GM21528 (cell line): Measurements from ENCODE around the gene PDE9A.

Source experiments
- ATAC-seq: cut with Tn5 transposase; IDR thresholded peaks from one replicate; pipeline ENCODE4 v1.9.1; 2021; ENCODE audit warnings: mild to moderate bottlenecking, moderate library complexity; ENCODE audit not compliant: unreplicated experiment, low FRiP score

The PDE9A gene

GRCh38 chr21:42655796-42656770 is 2.7 kb downstream of the PDE9A start:
- ATAC-seq: no peak

GRCh38 chr21:42656872-42657271 is 3.5 kb downstream of the PDE9A start:
- ATAC-seq: no peak

GRCh38 chr21:42657676-42658319 is 4.4 kb downstream of the PDE9A start:
- ATAC-seq: no peak

- ATAC-seq: no peak
These were observed 5.1 kb downstream of the PDE9A start for GRCh38 chr21:42658320-42659105.

- no peak for ATAC-seq
These were observed 6.1 kb downstream of the PDE9A start for GRCh38 chr21:42659416-42660117.

GRCh38 chr21:42660118-42660470 is 6.7 kb downstream of the PDE9A start:
- no peak for ATAC-seq

GRCh38 chr21:42661688-42662429 is 8.4 kb downstream of the PDE9A start:
- no peak for ATAC-seq

- ATAC-seq: no peak
These were observed 9.2 kb downstream of the PDE9A start for GRCh38 chr21:42662430-42663199.

GRCh38 chr21:42663200-42663750 is 9.9 kb downstream of the PDE9A start:
- ATAC-seq: no peak

- no peak for ATAC-seq
These were observed 10.6 kb downstream of the PDE9A start for GRCh38 chr21:42663860-42664535.

- no peak for ATAC-seq
These were observed 11.2 kb downstream of the PDE9A start for GRCh38 chr21:42664614-42665013.

- ATAC-seq: no peak
These were observed 11.6 kb downstream of the PDE9A start for GRCh38 chr21:42665026-42665425.

GRCh38 chr21:42665484-42665883 is 12.1 kb downstream of the PDE9A start:
- no peak for ATAC-seq

GRCh38 chr21:42666023-42666747 is 12.8 kb downstream of the PDE9A start:
- no peak for ATAC-seq

GRCh38 chr21:42666925-42667324 is 13.5 kb downstream of the PDE9A start:
- no peak for ATAC-seq

- ATAC-seq: no peak
These were observed 15.0 kb downstream of the PDE9A start for GRCh38 chr21:42668298-42668992.

- ATAC-seq: no peak
These were observed 15.6 kb downstream of the PDE9A start for GRCh38 chr21:42669041-42669440.
